CD14-positive monocyte (primary cell): ENCODE results near the gene CPN1. TPM values are rescaled to one million over a fixed set of nuclear protein-coding genes. Genes with fewer than 3 reads are reported as not detected.
A peak's percentile ranks its signal among the peaks of the same experiment; 100 is the strongest.

Source experiments
- DNase-seq, 3 donors: peaks; one replicate each; pipeline ENCODE4 v3.0.0-alpha.2; 2011 to 2022
- H2AFZ ChIP-seq: 2 replicates; pipeline ENCODE4 v1.6.0; 2012; ENCODE audit warnings: mild to moderate bottlenecking, low read depth, low read length, inconsistent platforms; ENCODE audit not compliant: insufficient read depth, poor library complexity, severe bottlenecking
- H3K27ac ChIP-seq, 2 donors: 1 replicate in 1 of 2; 2 replicates in 1 of 2; pipeline ENCODE4 v1.5.1; 2012 to 2013; ENCODE audit warnings: low read length in 2 of 2, control low read depth in 1 of 2, inconsistent platforms in 1 of 2, low read depth in 1 of 2, mild to moderate bottlenecking in 1 of 2
- H3K27me3 ChIP-seq, 2 donors: one replicate each; pipeline versions ENCODE4 v1.6.0 to v1.6.1; 2011 to 2013; ENCODE audit warnings: low read length in 2 of 2; ENCODE audit not compliant: control insufficient read depth in 2 of 2, insufficient read depth in 2 of 2
- H3K36me3 ChIP-seq, 2 donors: replicated peaks in 1 of 2; 1 replicate in 1 of 2; 2 replicates in 1 of 2; pipeline versions ENCODE4 v1.5.1 to v1.6.1; 2012 to 2013; ENCODE audit warnings: low read length in 2 of 2, control low read depth in 1 of 2, inconsistent platforms in 1 of 2, mild to moderate bottlenecking in 1 of 2; ENCODE audit not compliant: insufficient read depth in 2 of 2, control insufficient read depth in 1 of 2
- H3K4me1 ChIP-seq, 2 donors: 1 replicate in 1 of 2; 2 replicates in 1 of 2; pipeline versions ENCODE4 v1.5.1 to v1.6.1; 2012 to 2013; ENCODE audit warnings: low read length in 2 of 2, control low read depth in 1 of 2, inconsistent platforms in 1 of 2, mild to moderate bottlenecking in 1 of 2, moderate library complexity in 1 of 2; ENCODE audit not compliant: insufficient read depth in 2 of 2, control insufficient read depth in 1 of 2
- H3K4me2 ChIP-seq: replicated peaks from 2 replicates; pipeline ENCODE3; 2012; ENCODE audit warnings: low read length, moderate library complexity, mild to moderate bottlenecking; ENCODE audit not compliant: poor library complexity, severe bottlenecking; ENCODE audit errors: extremely low read depth
- H3K4me3 ChIP-seq, 3 experiments: fragments of 200-600 bp in 1 of 3; sonication (generic) in 1 of 3; replicated peaks in 1 of 3; 1 replicate in 2 of 3; 2 replicates in 1 of 3; pipeline ENCODE4 v1.5.1; 2011 to 2013; ENCODE audit warnings: low read length in 3 of 3, mild to moderate bottlenecking in 3 of 3, control low read depth in 2 of 3, low read depth in 2 of 3, inconsistent platforms in 1 of 3, moderate library complexity in 1 of 3
- H3K79me2 ChIP-seq: 2 replicates; pipeline ENCODE4 v1.6.0; 2012; ENCODE audit warnings: mild to moderate bottlenecking, control low read depth, inconsistent platforms, low read length, moderate library complexity; ENCODE audit not compliant: insufficient read depth
- H3K9ac ChIP-seq: 2 replicates; pipeline ENCODE4 v1.6.0; 2017; ENCODE audit warnings: low read length, mild to moderate bottlenecking; ENCODE audit not compliant: insufficient read depth, poor library complexity, severe bottlenecking
- H3K9me3 ChIP-seq, 2 donors: replicated peaks in 1 of 2; 1 replicate in 1 of 2; 2 replicates in 1 of 2; pipeline versions ENCODE4 v1.5.1 to v1.6.1; 2012 to 2013; ENCODE audit warnings: low read length in 2 of 2, control low read depth in 1 of 2; ENCODE audit not compliant: control insufficient read depth in 1 of 2, insufficient read depth in 1 of 2
- H4K20me1 ChIP-seq: 2 replicates; pipeline ENCODE4 v1.6.0; 2012; ENCODE audit warnings: mild to moderate bottlenecking, low read length, control low read depth, moderate library complexity; ENCODE audit not compliant: insufficient read depth
- H3K27ac Mint-ChIP-seq, 7 donors: one replicate each; pipeline ENCODE4 v1.8.0; 2020; ENCODE audit warnings: mild to moderate bottlenecking in 7 of 7, mixed read lengths in 7 of 7, moderate library complexity in 6 of 7, inconsistent platforms in 2 of 7
- H3K27me3 Mint-ChIP-seq, 3 donors: one replicate each; pipeline ENCODE4 v1.8.0; 2021 to 2022; ENCODE audit warnings: low read depth in 3 of 3, mild to moderate bottlenecking in 3 of 3, mixed read lengths in 3 of 3, moderate library complexity in 3 of 3, inconsistent platforms in 1 of 3
- H3K36me3 Mint-ChIP-seq, 2 donors: one replicate each; pipeline ENCODE4 v1.8.0; 2020; ENCODE audit warnings: mixed read lengths in 2 of 2, inconsistent platforms in 1 of 2, mild to moderate bottlenecking in 1 of 2
- H3K4me1 Mint-ChIP-seq: one replicate; pipeline ENCODE4 v1.8.0; 2020; ENCODE audit warnings: mild to moderate bottlenecking, mixed read lengths
- H3K4me3 Mint-ChIP-seq, 2 donors: one replicate each; pipeline ENCODE4 v1.8.0; 2020; ENCODE audit warnings: mild to moderate bottlenecking in 2 of 2, mixed read lengths in 2 of 2, moderate library complexity in 1 of 2
- H3K9me3 Mint-ChIP-seq, 7 donors: one replicate each; pipeline ENCODE4 v1.8.0; 2020 to 2022; ENCODE audit warnings: mixed read lengths in 7 of 7, mild to moderate bottlenecking in 6 of 7, moderate library complexity in 6 of 7, inconsistent platforms in 2 of 7
- CTCF ChIP-seq: fragments of 200-600 bp; IDR thresholded peaks from one replicate; pipeline ENCODE4 v1.8.0; 2022; ENCODE audit warnings: antibody characterized with exemption, mild to moderate bottlenecking
- WGBS: methylation state at CpG from one replicate; pipeline ENCODE4 v1.1.5; 2013; ENCODE audit warnings: missing lambda C conversion rate; ENCODE audit not compliant: insufficient coverage; 5-methylcytosine and 5-hydroxymethylcytosine counted together
- intact Hi-C, 2 donors: fragments of 100-400 bp; cut with micrococcal nuclease; formaldehyde crosslinking; loops; one replicate each; pipeline versions ENCODE4 v1.15.0 to v1.15.1; 2023
- polyA plus RNA-seq, 3 donors: library from polyadenylated mRNA; depleted of rRNA in 1 of 3; unstranded in 2 of 3; stranded (reverse) in 1 of 3; fragments of 300-500 nt in 2 of 3; fragments of >200 nt in 1 of 3; fragmentation: Illumina TruSeq in 2 of 3; gene quantifications; 1 replicate in 2 of 3; 2 replicates in 1 of 3; pipeline ENCODE4 v1.2.3, GENCODE V29; 2012 to 2021

Gene CPN1
- polyA plus RNA-seq, 3 donors: not detected

DNA sequence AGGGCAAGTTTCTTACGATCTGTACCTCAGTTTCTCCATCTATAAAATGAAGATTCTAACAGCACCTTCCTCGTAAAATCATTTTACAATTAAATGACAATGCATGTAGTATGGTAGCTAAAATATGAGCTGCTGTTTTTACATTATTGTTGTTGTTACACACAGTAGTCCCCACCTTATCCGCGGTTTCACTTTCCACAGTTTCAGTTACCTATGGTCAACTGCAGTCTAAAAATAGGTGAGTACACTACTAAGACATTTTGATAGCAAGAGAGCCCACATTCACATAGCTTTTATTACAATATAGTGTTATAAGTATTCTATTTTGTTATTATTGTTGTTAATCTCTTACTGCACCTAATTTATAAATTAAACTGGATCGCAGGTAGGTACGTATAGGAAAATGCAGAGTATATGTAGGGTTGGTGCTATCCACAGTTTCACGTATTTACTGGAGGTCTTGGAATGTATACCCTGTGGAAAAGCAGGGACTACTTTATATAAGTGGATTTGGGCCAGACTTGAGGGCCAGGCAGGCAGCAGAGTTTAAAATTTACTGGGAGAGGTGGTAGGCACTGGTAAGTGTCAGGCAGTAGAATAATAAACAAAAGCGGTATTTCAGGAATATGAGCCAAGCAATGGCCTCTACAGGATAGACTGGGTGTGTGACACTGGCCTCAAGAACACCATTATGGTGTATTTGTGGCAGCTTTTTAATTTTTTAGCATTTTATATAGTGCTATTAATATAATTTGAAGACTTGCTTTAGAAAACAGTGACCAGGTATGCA, 82.2 kb downstream of the CPN1 start:
- Histone ChIP-seq H3K27me3 (no peaks in the 10 kb centered on the region), H3K79me2 (peaks cover 20% of the 10 kb centered on the region)

DNA sequence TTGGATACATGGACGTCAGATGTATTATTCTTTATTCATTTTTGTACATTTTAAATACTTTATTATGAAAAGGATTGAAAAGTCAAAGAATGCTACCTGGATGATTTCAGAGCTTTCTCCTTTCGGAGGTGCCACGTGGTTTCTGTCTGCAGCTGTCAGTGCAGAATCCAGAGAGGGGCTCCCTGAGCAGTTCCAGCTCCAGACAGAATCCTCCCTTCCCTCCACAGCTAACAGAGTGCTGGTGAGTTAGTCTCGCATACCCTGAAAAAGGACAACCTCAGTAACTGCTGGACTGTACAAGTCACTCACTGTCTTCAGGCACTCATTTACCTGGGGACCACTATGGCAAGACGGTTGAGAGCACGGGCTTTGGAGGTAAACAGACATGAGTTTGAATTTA, 82.8 kb downstream of the CPN1 start:
- H3K79me2 ChIP-seq: peaks cover 18% of the 10 kb centered on the region
- peaks cover 14% of the 10 kb centered on the region in 2 donors for H3K4me1 ChIP-seq
- H3K4me3 ChIP-seq: no peak overlapping the region
- Mint-ChIP-seq H3K27me3 (peaks cover 0 to 4% (median 3%) of the 10 kb centered on the region in 3 donors), H3K9me3 (peaks cover 0 to 3% (median 0%) of the 10 kb centered on the region in 7 donors), H3K4me3 (no peak overlapping the region), H3K36me3 (peaks cover 7 to 12% of the 10 kb centered on the region in 2 donors), H3K4me1 (peaks cover 18% of the 10 kb centered on the region), H3K27ac (peak overlapping the region in 2 of 7 donors; percentile 37 to 79)
- DNase-seq: no peak
- H3K9me3 ChIP-seq: no peaks in the 10 kb centered on the region
- intact Hi-C loops: no loop called here
- 100% methylated on average over 2 of the region's 6 CpGs for WGBS
- no peaks in the 10 kb centered on the region for H3K27me3 ChIP-seq
- no peak overlapping the region for H3K9ac ChIP-seq
- TF ChIP-seq CTCF: no peak
- no peaks in the 10 kb centered on the region for H4K20me1 ChIP-seq
- H3K4me2 ChIP-seq: no peak overlapping the region
- H2AFZ ChIP-seq: no peak overlapping the region
- no peak overlapping the region for H3K27ac ChIP-seq
- peaks cover 0 to 5% of the 10 kb centered on the region in 2 donors for H3K36me3 ChIP-seq

More for the DNA sequence above, 82.2 kb downstream of the CPN1 start:
- Histone ChIP-seq H2AFZ (no peak overlapping the region), H3K4me1 (peaks cover 10% of the 10 kb centered on the region in 2 donors), H3K27ac (no peak overlapping the region), H4K20me1 (no peaks in the 10 kb centered on the region), H3K4me3 (no peak overlapping the region), H3K36me3 (peaks cover 0 to 5% of the 10 kb centered on the region in 2 donors), H3K4me2 (no peak overlapping the region), H3K9ac (no peak overlapping the region), H3K9me3 (no peaks in the 10 kb centered on the region)
- intact Hi-C loops: no loop called here
- Mint-ChIP-seq H3K27ac (peak overlapping the region in 2 of 7 donors; percentile 1 to 37), H3K4me3 (no peak overlapping the region), H3K4me1 (peaks cover 13% of the 10 kb centered on the region), H3K27me3 (peaks cover 0 to 4% (median 3%) of the 10 kb centered on the region in 3 donors), H3K9me3 (peaks cover 0 to 3% (median 0%) of the 10 kb centered on the region in 7 donors), H3K36me3 (peaks cover 7 to 12% of the 10 kb centered on the region in 2 donors)
- WGBS: 100% methylated on average over 2 of the region's 8 CpGs
- DNase-seq: no peak
- TF ChIP-seq CTCF: no peak
